Left renal pelvis (tissue), 4 donors: ENCODE data around the gene LIMK2. TPM values are rescaled to one million over a fixed set of nuclear protein-coding genes. Genes with fewer than 3 reads are reported as not detected.

Experiments
- DNase-seq, 4 donors: peaks; one replicate each; pipeline ENCODE4 v3.0.0-alpha.2; 2013; ENCODE audit warnings: low read depth in 4 of 4, low spot score in 3 of 4
- polyA plus RNA-seq, 4 donors: library from polyadenylated mRNA; unstranded; fragments of 120-200 nt; gene quantifications; one replicate each; pipeline ENCODE4 v1.2.1, GENCODE V29; 2013; ENCODE audit not compliant: insufficient read length in 4 of 4

Gene LIMK2
- polyA plus RNA-seq, 4 donors, result 26.4 to 61.9 (median 47.8) TPM

DNA sequence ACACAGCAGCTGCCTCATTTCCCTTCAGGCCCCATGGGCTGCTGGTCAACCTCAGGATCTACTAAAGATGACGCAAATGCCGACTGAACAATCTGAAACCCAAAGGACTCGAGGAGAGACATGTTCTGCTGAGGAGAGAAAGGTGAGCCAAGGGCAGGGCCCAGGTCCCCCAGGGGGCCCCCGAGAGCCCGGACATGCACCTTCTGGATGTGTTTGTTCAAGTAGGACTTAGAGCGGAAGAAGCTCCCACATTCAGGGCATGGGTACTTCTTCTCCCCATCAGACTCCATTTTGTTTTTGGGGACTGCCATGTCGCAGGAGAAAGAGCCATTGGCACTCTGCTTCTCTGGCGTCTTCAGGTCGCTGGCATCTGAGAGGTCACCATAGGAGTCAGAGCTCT, 114.8 kb downstream of the LIMK2 start:
- no peak for DNase-seq

GRCh38 chr22:31327806-31328543, 115.9 kb downstream of the LIMK2 start:
- DNase-seq, result no peak

DNA sequence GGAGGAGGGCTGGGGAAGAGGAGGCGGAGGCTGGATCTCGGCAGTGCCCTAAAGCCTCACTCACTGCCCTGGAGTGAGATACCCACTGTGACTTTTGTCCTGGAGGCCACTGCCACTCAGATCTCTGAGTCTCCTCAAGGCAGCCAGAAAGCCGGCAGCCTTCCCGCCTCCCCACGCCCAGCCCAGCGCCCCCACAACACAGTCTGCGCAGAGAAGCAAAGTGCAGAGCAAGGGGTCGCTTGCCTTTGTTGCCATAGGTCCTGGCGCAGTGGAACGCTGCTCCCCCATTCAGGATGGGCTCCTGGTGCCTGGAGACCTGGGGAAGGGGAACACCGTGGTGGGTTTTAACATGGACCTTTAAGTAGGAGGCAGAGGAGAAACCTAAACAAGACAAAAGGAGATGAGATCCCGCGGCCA, 116.5 kb downstream of the LIMK2 start:
- DNase-seq, result no peak

DNA sequence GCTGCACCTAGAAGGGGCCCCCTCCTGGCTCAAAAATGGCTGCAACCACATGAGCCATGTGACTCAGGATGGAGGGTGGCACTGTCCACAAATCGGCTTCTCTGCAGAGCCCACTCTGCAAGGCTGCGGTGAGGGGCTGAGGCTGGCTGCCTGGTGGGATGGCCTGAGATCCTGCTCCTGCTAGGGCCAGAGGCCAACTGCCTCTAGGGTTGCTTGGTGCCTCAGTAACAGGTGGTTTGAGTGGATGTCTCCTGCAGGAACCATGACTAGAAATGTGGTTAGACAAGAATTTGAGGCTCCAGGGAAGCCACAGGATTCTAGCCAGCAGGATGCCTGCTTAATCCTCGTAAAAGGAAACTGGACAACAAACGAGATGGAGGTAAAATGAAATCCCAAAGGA, 116.9 kb downstream of the LIMK2 start:
- no peak for DNase-seq

Other genes starting within 250 kb of the LIMK2 start
- gene MORC2, start 243.5 kb upstream of the LIMK2 start, polyA plus RNA-seq, result 10 to 100 TPM; 30.6 to 37.2 (median 37.0) TPM
- gene TUG1, start 243.0 kb upstream of the LIMK2 start, polyA plus RNA-seq, result 100 to 1,000 TPM; 202 to 245 (median 211) TPM
- 10 to 100 TPM; 31.0 to 52.3 (median 45.0) TPM for gene SMTN, start 131.0 kb upstream of the LIMK2 start, polyA plus RNA-seq
- 10 to 100 TPM in 3 of 4 donors, 1 to 10 TPM in 1; 6.4 to 29.0 (median 12.2) TPM for gene SELENOM, start 104.7 kb upstream of the LIMK2 start, polyA plus RNA-seq
- 1 to 10 TPM; 1.9 to 6.6 (median 4.7) TPM for gene INPP5J, start 89.3 kb upstream of the LIMK2 start, polyA plus RNA-seq
- gene PLA2G3, start 71.8 kb upstream of the LIMK2 start, polyA plus RNA-seq, result under 1 TPM; 0.07 to 0.27 (median 0.16) TPM
- gene RNF185, start 52.1 kb upstream of the LIMK2 start, polyA plus RNA-seq, result 10 to 100 TPM; 34.8 to 55.0 (median 53.4) TPM
- 10 to 100 TPM in 3 of 4 donors, 1 to 10 TPM in 1; 8.1 to 15.1 (median 12.9) TPM for gene PIK3IP1, start 80.2 kb downstream of the LIMK2 start, polyA plus RNA-seq
- gene PATZ1, start 134.0 kb downstream of the LIMK2 start, polyA plus RNA-seq, result 10 to 100 TPM; 37.5 to 82.6 (median 73.0) TPM
- gene DRG1, start 187.3 kb downstream of the LIMK2 start, polyA plus RNA-seq, result 10 to 100 TPM; 67.1 to 93.8 (median 87.3) TPM